ENCODE data around the gene ARHGAP1. TPM values are rescaled to one million over a fixed set of nuclear protein-coding genes. Genes with fewer than 3 reads are reported as not detected.

The ARHGAP1 gene
- total and polyA plus RNA-seq, 9 of the 15 experiments (the other 6 are each of a cell fraction or from before 2014, with no cell fraction given), result 3.6 to 30.4 (median 8.2) TPM

DNA sequence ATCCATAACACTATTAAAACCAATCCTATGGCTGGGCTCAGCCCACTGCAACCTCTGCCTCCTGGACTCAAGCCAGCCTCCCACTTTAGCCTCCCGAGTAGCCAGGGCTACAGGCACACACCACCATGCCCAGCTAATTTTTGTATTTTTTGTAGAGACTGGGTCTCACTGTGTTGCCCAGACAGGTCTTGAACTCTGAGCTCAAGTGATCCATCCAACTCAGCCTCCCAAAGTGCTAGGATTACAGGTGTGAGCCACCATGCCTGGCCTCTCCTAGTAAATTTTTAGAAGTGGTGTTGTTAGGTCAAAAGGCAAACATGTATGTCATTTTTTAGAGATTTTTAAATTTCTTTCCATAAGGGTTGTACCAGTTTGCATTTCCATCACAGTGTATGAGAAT is 32.8 kb upstream of the ARHGAP1 start (continued):
- no peak for TF ChIP-seq NR2F6 (CRISPR knock-in tag; IDR thresholded peaks at IDR 0.05)

DNA sequence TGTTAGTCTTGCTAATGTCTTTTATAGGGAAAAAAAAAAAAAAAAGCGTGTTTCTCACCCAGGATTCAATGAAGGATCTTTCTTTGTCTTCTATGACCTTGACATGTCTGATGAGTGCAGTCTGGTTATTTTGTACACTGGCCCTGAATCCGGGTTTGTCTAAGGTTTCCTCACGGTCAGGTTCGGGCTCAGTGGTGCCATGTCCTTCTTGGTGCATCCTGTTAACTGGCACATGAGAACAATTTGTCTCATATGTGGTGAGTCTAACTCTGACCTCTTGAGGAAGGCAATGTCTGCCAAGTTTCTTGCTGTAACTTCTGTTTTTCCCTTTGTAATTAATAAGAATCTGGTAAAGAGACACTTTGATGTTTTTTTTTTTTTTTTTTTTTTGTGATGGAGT is 31.1 kb upstream of the ARHGAP1 start:
- Histone ChIP-seq H3K9me1 (ENCODE audit: control insufficient read depth, insufficient read depth, low read length) (no peaks in the 10 kb centered on the region), H3K9ac (ENCODE audit: insufficient read depth in 1 of 2, low read depth in 2 of 2, low read length in 2 of 2) (no peak overlapping the region), H3K27ac (ENCODE audit: extremely low read depth, low read depth, low read length) (no peak overlapping the region), H3K4me1 (replicated peaks in 1 of 2; ENCODE audit: control insufficient read depth in 2 of 2, insufficient read depth in 2 of 2, low read length in 2 of 2) (peaks cover 0 to 10% of the 10 kb centered on the region in 2 experiments; a peak in 2 of 5 replicates), H3K79me2 (ENCODE audit: control insufficient read depth, insufficient read depth, low read length) (no peaks in the 10 kb centered on the region), H3K4me2 (ENCODE audit: insufficient read depth, low read length) (no peak overlapping the region), H2AFZ (ENCODE audit: low read depth, low read length) (no peak overlapping the region), H3K9me3 (replicated peaks; ENCODE audit: control insufficient read depth, insufficient read depth, low read depth, low read length) (no peaks in the 10 kb centered on the region), H3K4me3 (no peak overlapping the region), H3K36me3 (ENCODE audit: control insufficient read depth, insufficient read depth, low read length) (no peaks in the 10 kb centered on the region), H3K27me3 (ENCODE audit: control insufficient read depth in 2 of 2, insufficient read depth in 2 of 2, low read length in 2 of 2) (no peaks in the 10 kb centered on the region), H4K20me1 (replicated peaks; ENCODE audit: control insufficient read depth, insufficient read depth, low read length) (no peaks in the 10 kb centered on the region)
- FAIRE-seq (no peak), ATAC-seq (no peak), DNase-seq (ENCODE audit: extremely low read depth in 1 of 4, low spot score in 3 of 4) (no peak)
- 20% methylated on average over 3 of the region's 4 CpGs for WGBS (ENCODE audit: insufficient coverage, low coverage, missing lambda C conversion rate)
- BruUV-seq (replicated peaks), result no TSS peak
- POLR2A ChIA-PET, result no interaction called here
- intact Hi-C loops (cut with micrococcal nuclease), result no loop called here
- CTCF ChIA-PET (ENCODE audit: low intra/inter-chr PET ratio), result no interaction called here
- in situ Hi-C loops (cut with MboI), result no loop called here
- TF ChIP-seq, protein P1, sequence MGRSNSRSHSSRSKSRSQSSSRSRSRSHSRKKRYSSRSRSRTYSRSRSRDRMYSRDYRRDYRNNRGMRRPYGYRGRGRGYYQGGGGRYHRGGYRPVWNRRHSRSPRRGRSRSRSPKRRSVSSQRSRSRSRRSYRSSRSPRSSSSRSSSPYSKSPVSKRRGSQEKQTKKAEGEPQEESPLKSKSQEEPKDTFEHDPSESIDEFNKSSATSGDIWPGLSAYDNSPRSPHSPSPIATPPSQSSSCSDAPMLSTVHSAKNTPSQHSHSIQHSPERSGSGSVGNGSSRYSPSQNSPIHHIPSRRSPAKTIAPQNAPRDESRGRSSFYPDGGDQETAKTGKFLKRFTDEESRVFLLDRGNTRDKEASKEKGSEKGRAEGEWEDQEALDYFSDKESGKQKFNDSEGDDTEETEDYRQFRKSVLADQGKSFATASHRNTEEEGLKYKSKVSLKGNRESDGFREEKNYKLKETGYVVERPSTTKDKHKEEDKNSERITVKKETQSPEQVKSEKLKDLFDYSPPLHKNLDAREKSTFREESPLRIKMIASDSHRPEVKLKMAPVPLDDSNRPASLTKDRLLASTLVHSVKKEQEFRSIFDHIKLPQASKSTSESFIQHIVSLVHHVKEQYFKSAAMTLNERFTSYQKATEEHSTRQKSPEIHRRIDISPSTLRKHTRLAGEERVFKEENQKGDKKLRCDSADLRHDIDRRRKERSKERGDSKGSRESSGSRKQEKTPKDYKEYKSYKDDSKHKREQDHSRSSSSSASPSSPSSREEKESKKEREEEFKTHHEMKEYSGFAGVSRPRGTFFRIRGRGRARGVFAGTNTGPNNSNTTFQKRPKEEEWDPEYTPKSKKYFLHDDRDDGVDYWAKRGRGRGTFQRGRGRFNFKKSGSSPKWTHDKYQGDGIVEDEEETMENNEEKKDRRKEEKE (IDR thresholded peaks at IDR 0.05; ENCODE audit: borderline replicate concordance in 1 of 2, control insufficient read depth in 1 of 2, low read depth in 2 of 2, low read length in 1 of 2), result no peak
- TF ChIP-seq HNRNPL (IDR thresholded peaks at IDR 0.05; ENCODE audit: low read depth, low read length), result no peak
- TF ChIP-seq KAT2B (IDR thresholded peaks at IDR 0.05; ENCODE audit: low read depth, low read length), result no peak
- no peak for TF ChIP-seq BRD9 (IDR thresholded peaks at IDR 0.05; ENCODE audit: low read depth, partially characterized antibody)
- TF ChIP-seq, protein P2, sequence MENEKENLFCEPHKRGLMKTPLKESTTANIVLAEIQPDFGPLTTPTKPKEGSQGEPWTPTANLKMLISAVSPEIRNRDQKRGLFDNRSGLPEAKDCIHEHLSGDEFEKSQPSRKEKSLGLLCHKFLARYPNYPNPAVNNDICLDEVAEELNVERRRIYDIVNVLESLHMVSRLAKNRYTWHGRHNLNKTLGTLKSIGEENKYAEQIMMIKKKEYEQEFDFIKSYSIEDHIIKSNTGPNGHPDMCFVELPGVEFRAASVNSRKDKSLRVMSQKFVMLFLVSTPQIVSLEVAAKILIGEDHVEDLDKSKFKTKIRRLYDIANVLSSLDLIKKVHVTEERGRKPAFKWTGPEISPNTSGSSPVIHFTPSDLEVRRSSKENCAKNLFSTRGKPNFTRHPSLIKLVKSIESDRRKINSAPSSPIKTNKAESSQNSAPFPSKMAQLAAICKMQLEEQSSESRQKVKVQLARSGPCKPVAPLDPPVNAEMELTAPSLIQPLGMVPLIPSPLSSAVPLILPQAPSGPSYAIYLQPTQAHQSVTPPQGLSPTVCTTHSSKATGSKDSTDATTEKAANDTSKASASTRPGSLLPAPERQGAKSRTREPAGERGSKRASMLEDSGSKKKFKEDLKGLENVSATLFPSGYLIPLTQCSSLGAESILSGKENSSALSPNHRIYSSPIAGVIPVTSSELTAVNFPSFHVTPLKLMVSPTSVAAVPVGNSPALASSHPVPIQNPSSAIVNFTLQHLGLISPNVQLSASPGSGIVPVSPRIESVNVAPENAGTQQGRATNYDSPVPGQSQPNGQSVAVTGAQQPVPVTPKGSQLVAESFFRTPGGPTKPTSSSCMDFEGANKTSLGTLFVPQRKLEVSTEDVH (IDR thresholded peaks at IDR 0.05; ENCODE audit: low read depth, partially characterized antibody), result no peak
- TF ChIP-seq BACH1 (tag; IDR thresholded peaks at IDR 0.05), result no peak
